ENCODE data around the gene LTBP1. TPM values are rescaled to one million over a fixed set of nuclear protein-coding genes. Genes with fewer than 3 reads are reported as not detected.

Gene LTBP1
- total RNA-seq, 5 donors from 2014 or later (not counting 1 experiment from before 2014, with no cell fraction given): 0.16 to 0.76 (median 0.43) TPM

DNA sequence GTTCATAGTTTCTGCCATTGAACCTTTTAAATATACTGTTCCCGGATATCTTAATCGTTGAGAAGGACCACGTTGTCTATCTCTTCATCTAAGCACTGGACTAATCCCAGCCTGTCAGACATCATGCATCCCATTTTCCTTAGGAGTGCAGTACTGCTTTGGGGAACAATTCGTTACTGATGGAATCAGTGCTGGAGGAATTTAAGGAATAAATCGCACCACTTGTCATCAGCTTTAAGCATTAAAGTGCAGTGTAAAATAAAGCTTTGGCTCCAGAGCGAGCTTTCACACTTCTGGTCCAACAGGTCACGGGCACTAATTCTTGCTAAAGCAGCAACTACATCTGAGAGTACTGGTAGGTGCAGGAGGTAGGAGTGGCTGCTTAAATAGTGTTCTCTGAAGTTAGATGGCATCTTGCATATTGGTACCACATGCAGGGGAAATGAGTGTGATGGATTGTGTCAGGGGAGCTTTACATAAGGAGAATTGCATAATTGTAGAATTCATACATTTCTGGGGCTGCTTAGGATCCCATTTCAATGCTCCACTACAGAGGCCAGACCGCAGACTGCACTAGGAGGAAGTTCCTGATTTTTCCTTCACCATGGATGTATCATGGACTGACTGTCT, 424.0 kb downstream of the LTBP1 start:
- no peaks in the 10 kb centered on the region for H3K36me3 ChIP-seq (ENCODE audit: control insufficient read depth in 2 of 2, extremely low read depth in 1 of 2, insufficient read depth in 1 of 2, low read length in 1 of 2)
- Mint-ChIP-seq H3K36me3 (no peaks in the 10 kb centered on the region), H3K4me3 (no peak overlapping the region), H3K27ac (no peak overlapping the region), H3K9me3 (no peaks in the 10 kb centered on the region), H3K27me3 (no peaks in the 10 kb centered on the region), H3K4me1 (no peaks in the 10 kb centered on the region)
- no peak overlapping the region for H3K4me3 ChIP-seq (ENCODE audit: control insufficient read depth in 1 of 2, extremely low read depth in 1 of 2, low read length in 1 of 2)
- no peaks in the 10 kb centered on the region for H3K9me3 ChIP-seq
- CTCF ChIA-PET: interaction anchor here (0.6 to 1.3 kb wide), 2 partner anchors 9 to 16 kb away, joined by 4 to 5 read pairs; no protein-coding TSS in a partner anchor
- H3K27me3 ChIP-seq (replicated peaks in 1 of 2; ENCODE audit: control insufficient read depth in 2 of 2, extremely low read depth in 1 of 2, insufficient read depth in 2 of 2, low read length in 1 of 2): no peaks in the 10 kb centered on the region
- WGBS (ENCODE audit: insufficient coverage): 91% methylated on average over 6 of the region's 8 CpGs
- no peaks in the 10 kb centered on the region for H3K4me1 ChIP-seq (ENCODE audit: control insufficient read depth in 1 of 2, extremely low read depth in 1 of 2, insufficient read depth in 2 of 2, low read length in 2 of 2)
- DNase-seq (no peak), ATAC-seq (replicated peaks in 1 of 4) (no peak)
- no peak overlapping the region for H3K27ac ChIP-seq (ENCODE audit: low read length)
- POLR2A ChIA-PET: no interaction called here

DNA sequence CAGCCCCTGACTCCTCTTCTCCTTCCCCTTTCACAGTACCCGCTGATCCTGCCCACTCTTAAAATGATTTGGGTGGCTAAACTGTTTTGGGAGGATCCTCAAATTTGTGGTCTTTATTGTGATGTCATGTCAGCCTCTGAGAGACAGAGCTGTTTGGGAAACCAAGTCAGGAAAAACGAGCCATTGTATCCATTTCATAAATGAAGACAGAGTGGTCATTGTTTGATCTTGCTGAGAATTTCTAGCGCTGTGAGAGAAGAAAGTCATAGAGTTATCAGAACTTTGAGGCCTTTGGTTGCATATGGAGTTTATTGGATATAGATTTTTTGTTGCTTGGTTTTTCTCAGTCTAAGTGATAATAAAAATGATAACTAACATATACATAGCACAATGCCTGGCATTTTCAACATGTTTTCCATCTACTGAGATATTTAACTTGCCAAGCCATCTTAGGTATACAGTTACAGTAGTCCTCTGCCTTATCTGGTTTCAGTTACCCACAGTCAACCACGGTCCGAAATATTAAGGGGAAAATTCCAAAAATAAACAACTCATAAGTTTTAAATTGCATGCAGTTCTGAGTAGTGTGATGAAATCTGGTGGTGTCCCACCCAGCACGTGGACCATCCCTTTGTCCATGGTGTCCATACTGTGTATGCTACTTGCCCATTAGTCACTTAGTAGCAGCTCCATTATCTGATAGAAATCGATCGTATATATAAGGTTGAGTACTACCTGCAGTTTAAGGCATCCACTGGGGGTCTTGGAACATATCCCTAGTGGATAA, 424.7 kb downstream of the LTBP1 start:
- H3K36me3 Mint-ChIP-seq: no peaks in the 10 kb centered on the region
- no peaks in the 10 kb centered on the region for H3K27me3 Mint-ChIP-seq
- WGBS (ENCODE audit: insufficient coverage): 83% methylated on average over 2 of the region's 8 CpGs
- no peaks in the 10 kb centered on the region for H3K9me3 Mint-ChIP-seq
- Histone ChIP-seq H3K4me3 (ENCODE audit: control insufficient read depth in 1 of 2, extremely low read depth in 1 of 2, low read length in 1 of 2) (no peak overlapping the region), H3K27me3 (replicated peaks in 1 of 2; ENCODE audit: control insufficient read depth in 2 of 2, extremely low read depth in 1 of 2, insufficient read depth in 2 of 2, low read length in 1 of 2) (no peaks in the 10 kb centered on the region), H3K9me3 (no peaks in the 10 kb centered on the region), H3K27ac (ENCODE audit: low read length) (no peak overlapping the region), H3K4me1 (ENCODE audit: control insufficient read depth in 1 of 2, extremely low read depth in 1 of 2, insufficient read depth in 2 of 2, low read length in 2 of 2) (no peaks in the 10 kb centered on the region), H3K36me3 (ENCODE audit: control insufficient read depth in 2 of 2, extremely low read depth in 1 of 2, insufficient read depth in 1 of 2, low read length in 1 of 2) (no peaks in the 10 kb centered on the region)
- no peaks in the 10 kb centered on the region for H3K4me1 Mint-ChIP-seq
- ChIA-PET POLR2A (no interaction called here), CTCF (interaction anchor here (0.8 to 1.5 kb wide), 4 partner anchors 9 to 212 kb away, joined by 3 to 4 read pairs (median 4); no protein-coding TSS in a partner anchor)
- no peak overlapping the region for H3K27ac Mint-ChIP-seq
- DNase-seq (no peak), ATAC-seq (replicated peaks in 1 of 4) (no peak)
- H3K4me3 Mint-ChIP-seq: no peak overlapping the region

DNA sequence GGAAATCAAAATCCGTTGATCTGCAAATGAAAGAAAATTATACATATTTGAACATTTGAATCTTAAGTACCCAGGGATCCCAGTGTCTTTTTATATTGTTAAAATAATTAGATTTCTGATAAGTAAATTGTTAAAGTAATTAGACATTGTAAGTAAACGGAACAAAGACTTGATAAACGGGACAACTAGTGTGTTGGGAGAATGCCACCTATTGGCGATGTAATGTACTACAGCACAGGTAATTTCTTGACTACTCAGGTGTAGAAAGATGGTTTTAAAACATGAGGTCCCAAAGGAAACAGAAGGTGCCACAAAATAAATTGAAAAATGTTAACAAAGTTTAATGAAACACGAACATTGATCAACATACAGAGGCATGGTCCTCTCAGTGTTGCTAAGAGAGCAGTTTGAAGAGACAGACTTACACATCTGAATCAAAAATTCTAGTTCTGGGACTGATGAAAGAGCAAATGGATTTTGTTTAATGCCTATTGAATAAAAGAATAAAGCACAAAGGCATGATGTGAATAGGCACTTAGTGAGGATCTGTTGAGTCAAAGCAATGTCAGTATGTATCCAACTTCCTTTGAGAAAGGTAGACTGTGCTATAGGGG, 426.3 kb downstream of the LTBP1 start:
- no peaks in the 10 kb centered on the region for H3K36me3 Mint-ChIP-seq
- Histone ChIP-seq H3K4me3 (ENCODE audit: control insufficient read depth in 1 of 2, extremely low read depth in 1 of 2, low read length in 1 of 2) (no peak overlapping the region), H3K27ac (ENCODE audit: low read length) (no peak overlapping the region), H3K4me1 (ENCODE audit: control insufficient read depth in 1 of 2, extremely low read depth in 1 of 2, insufficient read depth in 2 of 2, low read length in 2 of 2) (no peaks in the 10 kb centered on the region), H3K9me3 (no peaks in the 10 kb centered on the region), H3K36me3 (ENCODE audit: control insufficient read depth in 2 of 2, extremely low read depth in 1 of 2, insufficient read depth in 1 of 2, low read length in 1 of 2) (no peaks in the 10 kb centered on the region), H3K27me3 (replicated peaks in 1 of 2; ENCODE audit: control insufficient read depth in 2 of 2, extremely low read depth in 1 of 2, insufficient read depth in 2 of 2, low read length in 1 of 2) (no peaks in the 10 kb centered on the region)
- H3K27ac Mint-ChIP-seq: no peak overlapping the region
- DNase-seq (peak in 7 of 35 experiments; percentile 2 to 66 (median 6)), ATAC-seq (replicated peaks in 1 of 4) (peak in 1 of 4 experiments; percentile 52)
- H3K9me3 Mint-ChIP-seq: no peaks in the 10 kb centered on the region
- no peak overlapping the region for H3K4me3 Mint-ChIP-seq
- 9% methylated on average over 3 of the region's 5 CpGs for WGBS (ENCODE audit: insufficient coverage)
- H3K27me3 Mint-ChIP-seq: no peaks in the 10 kb centered on the region
- CTCF ChIA-PET: interaction anchor here (0.6 to 1.5 kb wide), 7 partner anchors 13 to 742 kb away, joined by 3 to 4 read pairs (median 3); no protein-coding TSS in a partner anchor
- POLR2A ChIA-PET: no interaction called here
- H3K4me1 Mint-ChIP-seq: no peaks in the 10 kb centered on the region

DNA sequence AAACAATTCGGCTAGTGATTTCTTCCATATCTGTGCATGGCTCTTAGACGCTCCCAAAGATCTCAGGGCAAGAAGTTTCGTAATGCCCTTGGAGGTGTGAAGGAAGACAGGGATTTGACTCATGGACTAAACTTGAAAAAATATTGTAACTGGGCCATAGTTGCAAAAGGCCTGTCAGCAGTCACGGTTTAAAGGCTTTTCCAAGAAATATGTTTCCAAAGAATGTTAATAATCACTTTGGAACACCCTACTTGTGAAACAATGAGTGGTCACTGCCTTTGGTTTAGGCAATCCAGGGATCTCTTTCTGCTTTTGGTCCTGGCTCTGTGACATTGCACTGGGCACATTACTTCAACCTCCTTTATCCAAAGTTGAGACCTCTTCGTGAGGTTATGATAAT, 427.2 kb downstream of the LTBP1 start:
- no peaks in the 10 kb centered on the region for H3K36me3 ChIP-seq (ENCODE audit: control insufficient read depth in 2 of 2, extremely low read depth in 1 of 2, insufficient read depth in 1 of 2, low read length in 1 of 2)
- H3K27ac ChIP-seq (ENCODE audit: low read length): no peak overlapping the region
- H3K9me3 ChIP-seq: no peaks in the 10 kb centered on the region
- H3K4me1 Mint-ChIP-seq: no peaks in the 10 kb centered on the region
- WGBS (ENCODE audit: insufficient coverage): 66% methylated on average over 3 of the region's 5 CpGs
- no peak overlapping the region for H3K4me3 Mint-ChIP-seq
- H3K4me3 ChIP-seq (ENCODE audit: control insufficient read depth in 1 of 2, extremely low read depth in 1 of 2, low read length in 1 of 2): no peak overlapping the region
- CTCF ChIA-PET: no interaction called here
- POLR2A ChIA-PET: no interaction called here
- H3K36me3 Mint-ChIP-seq: no peaks in the 10 kb centered on the region
- DNase-seq (no peak), ATAC-seq (replicated peaks in 1 of 4) (no peak)
- no peaks in the 10 kb centered on the region for H3K27me3 Mint-ChIP-seq
- no peak overlapping the region for H3K27ac Mint-ChIP-seq
- H3K9me3 Mint-ChIP-seq: no peaks in the 10 kb centered on the region
- H3K27me3 ChIP-seq (replicated peaks in 1 of 2; ENCODE audit: control insufficient read depth in 2 of 2, extremely low read depth in 1 of 2, insufficient read depth in 2 of 2, low read length in 1 of 2): no peaks in the 10 kb centered on the region
- no peaks in the 10 kb centered on the region for H3K4me1 ChIP-seq (ENCODE audit: control insufficient read depth in 1 of 2, extremely low read depth in 1 of 2, insufficient read depth in 2 of 2, low read length in 2 of 2)

DNA sequence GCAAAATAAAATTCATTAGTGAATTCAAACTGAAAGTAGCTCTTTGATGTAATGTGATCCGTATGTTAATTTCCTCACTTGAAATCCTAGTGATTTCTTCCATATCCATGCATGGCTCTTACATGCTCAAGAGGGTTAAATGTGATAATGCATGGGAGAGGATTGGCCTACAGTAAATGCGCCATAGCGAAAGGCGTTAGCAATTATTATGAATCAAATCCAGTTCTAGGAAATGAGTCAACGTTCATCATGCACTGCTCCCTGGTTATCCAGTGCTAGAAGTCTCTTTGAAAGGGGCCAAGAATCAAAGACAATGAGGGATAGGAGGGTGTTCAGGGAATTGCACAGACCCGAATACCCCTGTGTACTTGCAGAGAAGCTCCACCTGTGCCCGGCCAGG, 428.3 kb downstream of the LTBP1 start:
- Mint-ChIP-seq H3K27ac (no peak overlapping the region), H3K9me3 (no peaks in the 10 kb centered on the region), H3K27me3 (no peaks in the 10 kb centered on the region), H3K4me1 (no peaks in the 10 kb centered on the region), H3K4me3 (no peak overlapping the region), H3K36me3 (no peaks in the 10 kb centered on the region)
- 80% methylated on average over 6 of the region's 7 CpGs for WGBS (ENCODE audit: insufficient coverage)
- H3K4me1 ChIP-seq (ENCODE audit: control insufficient read depth in 1 of 2, extremely low read depth in 1 of 2, insufficient read depth in 2 of 2, low read length in 2 of 2): no peaks in the 10 kb centered on the region
- no peak for DNase-seq
- no peaks in the 10 kb centered on the region for H3K36me3 ChIP-seq (ENCODE audit: control insufficient read depth in 2 of 2, extremely low read depth in 1 of 2, insufficient read depth in 1 of 2, low read length in 1 of 2)
- no peak overlapping the region for H3K4me3 ChIP-seq (ENCODE audit: control insufficient read depth in 1 of 2, extremely low read depth in 1 of 2, low read length in 1 of 2)
- H3K27me3 ChIP-seq (replicated peaks in 1 of 2; ENCODE audit: control insufficient read depth in 2 of 2, extremely low read depth in 1 of 2, insufficient read depth in 2 of 2, low read length in 1 of 2): peaks cover 0 to under 1% of the 10 kb centered on the region in 2 experiments
- ChIA-PET CTCF (interaction anchor here in 1 of 2 donors (0.5 to 0.7 kb wide), 2 partner anchors 146 to 173 kb away, joined by 3 to 6 read pairs; no protein-coding TSS in a partner anchor), POLR2A (no interaction called here)
- no peak overlapping the region for H3K27ac ChIP-seq (ENCODE audit: low read length)
- ATAC-seq (replicated peaks in 1 of 4): no peak
- no peaks in the 10 kb centered on the region for H3K9me3 ChIP-seq

DNA sequence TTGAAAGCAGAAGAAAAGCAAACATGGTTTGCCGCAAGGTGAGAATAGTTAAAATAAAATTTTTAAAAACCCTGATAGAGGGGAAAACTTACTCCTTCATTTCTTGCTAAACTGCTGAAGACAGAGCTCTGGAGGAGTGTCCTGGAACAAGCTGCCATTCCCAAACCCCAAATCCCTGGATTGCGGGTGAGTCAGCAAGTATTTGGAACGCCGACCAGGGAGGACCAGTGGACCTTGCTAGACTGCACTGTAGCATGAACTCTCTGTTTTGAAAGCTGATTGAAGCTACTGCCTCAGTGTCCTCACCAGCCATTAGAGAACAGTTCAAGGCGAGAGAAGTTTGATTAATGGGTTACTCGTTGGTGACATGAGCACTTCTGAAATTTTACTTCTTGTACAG, 430.3 kb downstream of the LTBP1 start:
- H3K4me1 Mint-ChIP-seq: peaks cover 0 to 5% (median 0%) of the 10 kb centered on the region in 3 donors
- H3K9me3 ChIP-seq: no peaks in the 10 kb centered on the region
- no peak overlapping the region for H3K4me3 ChIP-seq (ENCODE audit: control insufficient read depth in 1 of 2, extremely low read depth in 1 of 2, low read length in 1 of 2)
- no peaks in the 10 kb centered on the region for H3K9me3 Mint-ChIP-seq
- peaks cover 0 to 4% of the 10 kb centered on the region in 2 experiments for H3K27me3 ChIP-seq (replicated peaks in 1 of 2; ENCODE audit: control insufficient read depth in 2 of 2, extremely low read depth in 1 of 2, insufficient read depth in 2 of 2, low read length in 1 of 2)
- no peaks in the 10 kb centered on the region for H3K27me3 Mint-ChIP-seq
- no peak for DNase-seq
- 81% methylated on average over 3 of the region's 6 CpGs for WGBS (ENCODE audit: insufficient coverage)
- no peak overlapping the region for H3K27ac Mint-ChIP-seq
- no peak overlapping the region for H3K4me3 Mint-ChIP-seq
- ATAC-seq (replicated peaks in 1 of 4): no peak
- POLR2A ChIA-PET: interaction anchor here in 1 of 2 donors (0.6 kb wide), 1 partner anchor 87 kb away, joined by 3 read pairs; no protein-coding TSS in a partner anchor
- no peak overlapping the region for H3K27ac ChIP-seq (ENCODE audit: low read length)
- no peaks in the 10 kb centered on the region for H3K36me3 ChIP-seq (ENCODE audit: control insufficient read depth in 2 of 2, extremely low read depth in 1 of 2, insufficient read depth in 1 of 2, low read length in 1 of 2)
- no peaks in the 10 kb centered on the region for H3K4me1 ChIP-seq (ENCODE audit: control insufficient read depth in 1 of 2, extremely low read depth in 1 of 2, insufficient read depth in 2 of 2, low read length in 2 of 2)
- H3K36me3 Mint-ChIP-seq: no peaks in the 10 kb centered on the region
- CTCF ChIA-PET: interaction anchor here (0.6 to 1.5 kb wide), 3 partner anchors 12 to 206 kb away, joined by 3 to 5 read pairs (median 4); no protein-coding TSS in a partner anchor

All from T-cell (primary cell).